Measurements from ENCODE around the gene SMAD3.

GRCh38 chr15:67070150-67070549 lies 4.7 kb downstream of the SMAD3 start:
- TF ChIP-seq CTCF (IDR thresholded peaks at IDR 0.05; ENCODE audit: borderline replicate concordance, extremely low read depth, low read length, poor library complexity, severe bottlenecking): no peak
- TF ChIP-seq EZH2 (IDR thresholded peaks at IDR 0.05; ENCODE audit: borderline replicate concordance, low read depth, low read length, severe bottlenecking): no peak
